Mesothelial cell of epicardium (in vitro differentiated cells): ENCODE measurements around the gene BTBD7. TPM values are rescaled to one million over a fixed set of nuclear protein-coding genes. Genes with fewer than 3 reads are reported as not detected.

Source experiments
- DNase-seq, 2 experiments: peaks; one replicate each; pipeline ENCODE4 v3.0.0; 2021; ENCODE audit warnings: low spot score in 2 of 2; ENCODE audit not compliant: unreplicated experiment in 2 of 2
- H3K27ac Mint-ChIP-seq: 2 replicates; pipeline ENCODE4 v1.8.0; 2021; ENCODE audit warnings: mixed read lengths
- H3K27me3 Mint-ChIP-seq: 2 replicates; pipeline ENCODE4 v1.8.0; 2021; ENCODE audit warnings: low read depth, mixed read lengths
- H3K36me3 Mint-ChIP-seq: 2 replicates; pipeline ENCODE4 v1.8.0; 2021; ENCODE audit warnings: mixed read lengths
- H3K4me1 Mint-ChIP-seq: 2 replicates; pipeline ENCODE4 v1.8.0; 2021; ENCODE audit warnings: mixed read lengths
- H3K4me3 Mint-ChIP-seq: 2 replicates; pipeline ENCODE4 v1.8.0; 2021; ENCODE audit warnings: mild to moderate bottlenecking, moderate library complexity, mixed read lengths
- H3K9me3 Mint-ChIP-seq: 2 replicates; pipeline ENCODE4 v1.8.0; 2021; ENCODE audit warnings: mixed read lengths
- CTCF ChIP-seq: fragments of 200-600 bp; sonication (generic); IDR thresholded peaks from one replicate; pipeline ENCODE4 v1.5.0; 2021; ENCODE audit warnings: antibody characterized with exemption; ENCODE audit not compliant: unreplicated experiment
- total RNA-seq: library from RNA; stranded (reverse); gene quantifications from 3 replicates; pipeline ENCODE4 v1.2.1, GENCODE V29; 2021

The BTBD7 gene
- total RNA-seq, result 52.1 to 58.4 TPM (median 52.3 TPM) in 3 replicates

DNA sequence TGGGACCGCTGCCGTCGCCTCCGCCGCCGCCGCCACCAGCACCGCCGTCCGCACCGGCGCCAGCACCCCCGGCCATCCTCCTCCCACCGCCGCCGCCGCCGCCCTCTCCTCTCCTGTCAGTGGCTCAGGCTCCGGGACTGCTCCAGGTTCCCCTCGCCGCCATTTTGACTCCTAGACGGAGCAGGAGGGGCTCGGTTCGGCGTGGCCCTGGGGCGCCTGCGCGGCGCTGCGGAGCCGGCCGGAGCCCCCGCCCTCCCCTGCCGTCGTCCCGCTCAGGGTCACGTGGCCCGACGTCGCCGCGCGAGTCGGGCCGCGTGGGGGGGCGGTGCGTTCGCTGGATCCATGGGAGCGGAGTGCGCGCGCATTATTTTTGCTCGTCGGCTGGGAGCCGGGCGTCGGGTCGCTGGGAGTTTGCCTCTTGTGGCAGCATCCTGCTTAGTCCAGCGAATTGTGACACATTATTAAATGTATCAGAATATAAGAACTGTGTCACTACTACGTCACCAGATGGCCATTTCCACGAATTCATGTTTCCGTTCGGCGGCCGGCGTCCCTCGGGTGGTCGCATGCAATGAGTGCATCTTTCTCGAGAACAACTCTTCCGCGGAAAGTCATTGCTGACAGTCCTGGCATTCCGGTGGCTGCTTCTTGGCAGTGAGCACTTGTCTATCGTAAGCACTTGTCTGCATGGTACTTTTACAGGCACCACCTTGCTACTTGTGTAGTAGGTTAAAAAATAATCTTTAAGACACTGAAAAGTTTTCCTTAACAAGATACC, at the start of gene BTBD7:
BTBD7 (minus strand) TSS at position 184 of the 778 bp plus-strand sequence. CDS start 36,985 bp downstream, outside the sequence.
- peak; percentile 94 to 96 for DNase-seq
- Mint-ChIP-seq H3K4me3 (peak within 1 kb of the TSS; percentile 91), H3K36me3 (no peaks in the 10 kb centered on the region), H3K27me3 (no peaks in the 10 kb centered on the region), H3K4me1 (peaks cover 30% of the 10 kb centered on the region), H3K27ac (peak within 1 kb of the TSS; percentile 97), H3K9me3 (peaks cover 4% of the 10 kb centered on the region)
- TF ChIP-seq CTCF, result peak; percentile 16

DNA sequence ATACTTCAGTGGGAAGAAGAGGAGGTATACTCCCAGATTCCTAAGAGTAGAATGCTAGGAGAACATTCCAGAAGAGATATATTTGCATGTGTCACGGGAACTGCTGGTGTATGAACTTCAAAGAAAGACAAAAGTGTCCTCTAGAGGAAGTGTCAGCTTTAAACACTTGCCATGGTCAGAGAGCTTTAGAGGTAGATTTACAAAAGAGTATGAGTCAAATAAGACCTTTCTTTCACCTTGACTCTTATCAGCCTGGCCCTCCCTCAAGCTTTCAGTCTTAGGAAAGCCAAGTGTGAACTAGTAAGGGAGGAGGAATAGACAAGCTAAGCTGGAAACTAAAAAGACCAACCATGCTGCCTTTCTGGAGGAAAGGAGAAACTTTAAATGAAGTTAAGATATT, 48.8 kb upstream of the BTBD7 start:
- no peak for TF ChIP-seq CTCF
- Mint-ChIP-seq H3K9me3 (no peaks in the 10 kb centered on the region), H3K27me3 (peaks cover 25% of the 10 kb centered on the region), H3K27ac (no peak overlapping the region), H3K4me3 (no peak overlapping the region), H3K4me1 (no peaks in the 10 kb centered on the region), H3K36me3 (no peaks in the 10 kb centered on the region)
- no peak for DNase-seq

- H3K9me3 Mint-ChIP-seq, result no peaks in the 10 kb centered on the region
- no peak for DNase-seq
- peaks cover 24% of the 10 kb centered on the region for H3K27me3 Mint-ChIP-seq
- H3K36me3 Mint-ChIP-seq, result no peaks in the 10 kb centered on the region
- no peak for TF ChIP-seq CTCF
- no peaks in the 10 kb centered on the region for H3K4me1 Mint-ChIP-seq
- no peak overlapping the region for H3K27ac Mint-ChIP-seq
- no peak overlapping the region for H3K4me3 Mint-ChIP-seq
These were observed 47.0 kb upstream of the BTBD7 start for GRCh38 chr14:93379831-93380230.

DNA sequence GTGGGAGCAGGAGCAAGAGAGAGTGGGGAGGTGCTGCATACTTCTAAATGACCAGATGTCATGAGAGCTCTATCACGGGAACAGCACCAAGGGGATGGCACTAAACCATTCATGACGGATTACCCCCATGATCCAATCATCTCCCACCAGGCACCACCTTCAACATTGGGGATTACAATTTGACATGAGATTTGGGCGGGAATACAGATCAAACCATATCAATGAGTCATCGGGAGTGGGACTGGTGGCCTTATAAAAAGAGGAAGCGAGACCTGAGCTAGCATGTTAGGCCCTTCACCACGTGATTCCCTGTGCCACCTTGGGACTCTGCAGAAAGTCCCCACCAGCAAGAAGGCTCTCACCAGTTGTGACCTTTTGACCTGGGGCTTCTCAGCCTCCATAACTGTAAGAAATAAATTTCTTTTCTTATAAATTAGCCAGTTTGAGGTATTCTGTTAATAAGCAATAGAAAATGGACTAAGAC, 42.9 kb upstream of the BTBD7 start:
- no peaks in the 10 kb centered on the region for H3K36me3 Mint-ChIP-seq

GRCh38 chr14:93369713-93370266, 37.0 kb upstream of the BTBD7 start:
- Mint-ChIP-seq H3K27me3 (no peaks in the 10 kb centered on the region), H3K9me3 (peaks cover 21% of the 10 kb centered on the region), H3K4me1 (peaks cover 5% of the 10 kb centered on the region), H3K27ac (no peak overlapping the region), H3K36me3 (no peaks in the 10 kb centered on the region), H3K4me3 (no peak overlapping the region)
- no peak for DNase-seq
- no peak for TF ChIP-seq CTCF

More for the DNA sequence above, 42.9 kb upstream of the BTBD7 start:
- TF ChIP-seq CTCF, result no peak
- DNase-seq, result no peak
- Mint-ChIP-seq H3K27me3 (peaks cover 14% of the 10 kb centered on the region), H3K9me3 (peaks cover 18% of the 10 kb centered on the region), H3K4me3 (no peak overlapping the region), H3K27ac (no peak overlapping the region), H3K4me1 (no peaks in the 10 kb centered on the region)
